ENCODE results near the gene EGLN1. TPM values are rescaled to one million over a fixed set of nuclear protein-coding genes. Genes with fewer than 3 reads are reported as not detected.

The EGLN1 gene
- polyA plus RNA-seq, 2 of the 4 experiments (the other 2 are of a cell fraction) = 57.7 to 156 TPM

DNA sequence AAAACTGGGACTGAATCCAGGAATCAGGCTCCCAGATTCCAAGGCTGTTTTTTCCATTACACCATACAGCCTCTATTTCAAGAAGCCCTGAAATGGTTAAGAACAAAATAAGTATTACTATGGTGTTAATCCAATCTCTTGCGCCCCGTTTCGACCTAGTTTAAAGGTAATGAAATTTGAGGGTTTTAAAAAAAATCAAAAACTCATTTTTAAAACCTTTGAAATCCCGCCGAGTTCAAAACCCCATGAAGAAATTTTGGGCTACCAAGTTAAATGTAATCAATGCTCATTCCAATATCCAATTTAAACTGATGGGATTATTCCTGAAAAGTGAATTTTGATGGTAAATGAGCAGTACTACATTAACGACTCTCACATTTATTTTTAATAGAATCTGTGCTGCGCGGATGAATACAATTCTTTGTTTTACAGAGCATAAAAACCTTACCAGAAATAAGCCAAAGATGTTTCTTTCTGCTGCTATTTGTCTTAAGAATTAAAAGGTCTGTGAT, 767 bp upstream of the EGLN1 start:
- ChIA-PET POLR2A (no interaction called here), CTCF (interaction anchor here (1.0 to 1.3 kb wide), 2 partner anchors 64 to 168 kb away, joined by 3 to 5 read pairs; no protein-coding TSS in a partner anchor)
- peak overlapping the region; percentile 80 for H3K4me3 ChIP-seq
- 7% methylated on average over 8 of the region's 8 CpGs for WGBS (ENCODE audit: missing lambda C conversion rate)
- peak overlapping the region; percentile 87 to 99 for H3K27ac ChIP-seq
- DNase-seq (ENCODE audit: low read depth in 1 of 2, low spot score in 1 of 2) (no peak), ATAC-seq (no peak), FAIRE-seq (no peak)
- no peaks in the 10 kb centered on the region for H3K9me3 ChIP-seq
- H3K4me1 ChIP-seq = peaks cover 28% of the 10 kb centered on the region
- peak overlapping the region; percentile 87 for H3K4me2 ChIP-seq
- TF ChIP-seq EP300 (IDR thresholded peaks at IDR 0.05) (no peak), ESRRA (IDR thresholded peaks at IDR 0.05; ENCODE audit: borderline replicate concordance, low read length) (peak; percentile 78; the same call in 1 of the 2 replicates)

DNA sequence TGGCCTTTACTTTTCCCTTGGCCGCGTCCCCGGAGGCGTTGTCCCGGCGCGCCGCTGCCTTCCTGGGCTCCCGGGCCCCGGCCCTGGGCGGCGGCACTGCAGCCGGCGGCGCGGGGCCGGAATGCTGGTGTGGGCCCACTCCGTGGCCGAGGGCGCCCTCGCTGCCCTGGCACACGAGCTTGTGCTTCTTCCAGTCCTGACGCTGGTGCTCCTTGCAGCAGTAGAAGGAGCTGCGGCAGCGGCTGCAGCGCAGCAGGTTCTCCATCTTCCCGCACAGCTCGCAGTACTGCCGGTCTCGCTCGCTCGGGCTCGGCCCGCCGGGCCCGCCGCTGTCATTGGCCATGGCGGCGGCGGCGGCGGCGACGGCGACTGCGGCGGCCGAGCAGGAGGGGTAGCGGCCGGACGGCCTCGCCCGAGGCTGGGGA, 529 bp downstream of the EGLN1 start:
- 0% methylated on average over 10 of the region's 53 CpGs for WGBS (ENCODE audit: missing lambda C conversion rate)
- Histone ChIP-seq H3K4me1 (peaks cover 28% of the 10 kb centered on the region), H3K4me3 (peak overlapping the region; percentile 80), H3K27ac (peak overlapping the region; percentile 87 to 99), H3K9me3 (no peaks in the 10 kb centered on the region), H3K4me2 (peak overlapping the region; percentile 87)
- DNase-seq (ENCODE audit: low read depth in 1 of 2, low spot score in 1 of 2) (no peak), ATAC-seq (peak; percentile 29 to 57), FAIRE-seq (no peak)
- POLR2A ChIA-PET = interaction anchor here (0.9 to 1.6 kb wide), 3 partner anchors 84 to 137 kb away, joined by 3 to 4 read pairs (median 3); partner anchors contain the start of genes EXOC8 and SPRTN
- TF ChIP-seq BHLHE40 (IDR thresholded peaks at IDR 0.05; ENCODE audit: low read depth, low read length) (no peak), FOSL2 (IDR thresholded peaks at IDR 0.05) (no peak), FOSL2 (CRISPR knock-in tag; IDR thresholded peaks at IDR 0.05) (no peak), PHF8 (IDR thresholded peaks at IDR 0.05; ENCODE audit: borderline replicate concordance, low read depth) (0 out of 2 replicates have a peak, but pooled peaks have one; percentile 47)
- CTCF ChIA-PET = interaction anchor here (0.8 to 2.3 kb wide), 8 partner anchors 17 to 117 kb away, joined by 3 to 7 read pairs (median 3); partner anchors contain the start of gene TSNAX

- POLR2A ChIA-PET = interaction anchor here (1.0 to 1.6 kb wide), 4 partner anchors 36 to 137 kb away, joined by 3 to 4 read pairs (median 3); partner anchors contain the start of genes EXOC8 and SPRTN
- DNase-seq (ENCODE audit: low read depth in 1 of 2, low spot score in 1 of 2) = peak in 1 of 2 experiments; percentile 52
- Histone ChIP-seq H3K27ac (peak overlapping the region; percentile 87 to 99), H3K9me3 (no peaks in the 10 kb centered on the region), H3K4me3 (peak overlapping the region; percentile 80), H3K4me1 (peaks cover 28% of the 10 kb centered on the region), H3K4me2 (peak overlapping the region; percentile 87)
- TF ChIP-seq GATA3 (IDR thresholded peaks at IDR 0.05; ENCODE audit: borderline replicate concordance) (no peak), HDAC2 (IDR thresholded peaks at IDR 0.05) (no peak), FOSB (CRISPR knock-in tag; IDR thresholded peaks at IDR 0.05) (no peak), KDM1A (IDR thresholded peaks at IDR 0.05; ENCODE audit: low read depth) (no peak), HOXB13 (CRISPR knock-in tag; IDR thresholded peaks at IDR 0.05; ENCODE audit: low read depth) (no peak)
- TF ChIP-seq, protein P1, sequence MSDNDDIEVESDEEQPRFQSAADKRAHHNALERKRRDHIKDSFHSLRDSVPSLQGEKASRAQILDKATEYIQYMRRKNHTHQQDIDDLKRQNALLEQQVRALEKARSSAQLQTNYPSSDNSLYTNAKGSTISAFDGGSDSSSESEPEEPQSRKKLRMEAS (IDR thresholded peaks at IDR 0.05) = 0 out of 2 replicates have a peak, but pooled peaks have one; percentile 20
- CTCF ChIA-PET = interaction anchor here (0.8 to 2.3 kb wide), 15 partner anchors 16 to 169 kb away, joined by 3 to 14 read pairs (median 3); partner anchors contain the start of gene TSNAX
- WGBS (ENCODE audit: missing lambda C conversion rate) = 0% methylated on average over 24 of the region's 63 CpGs
- FAIRE-seq = no peak
- ATAC-seq = peak; percentile 8 to 22; a peak in 4 of 6 replicates
These were observed 1.0 kb downstream of the EGLN1 start for GRCh38 chr1:231420959-231421545.

GRCh38 chr1:231420299-231420958, 1.7 kb downstream of the EGLN1 start:
- FAIRE-seq = no peak
- H3K4me2 ChIP-seq = peak overlapping the region; percentile 87
- ChIA-PET POLR2A (interaction anchor here (0.5 to 1.6 kb wide), 4 partner anchors 17 to 138 kb away, joined by 3 to 5 read pairs (median 3); no protein-coding TSS in a partner anchor), CTCF (interaction anchor here (0.8 to 2.3 kb wide), 15 partner anchors 16 to 170 kb away, joined by 3 to 14 read pairs (median 3); no protein-coding TSS in a partner anchor)
- TF ChIP-seq ZC3H11A (IDR thresholded peaks at IDR 0.05) = no peak
- no peak for TF ChIP-seq EHMT2 (IDR thresholded peaks at IDR 0.05; ENCODE audit: low read depth)
- no peak for TF ChIP-seq SMC3 (IDR thresholded peaks at IDR 0.05)
- TF ChIP-seq, protein P2, sequence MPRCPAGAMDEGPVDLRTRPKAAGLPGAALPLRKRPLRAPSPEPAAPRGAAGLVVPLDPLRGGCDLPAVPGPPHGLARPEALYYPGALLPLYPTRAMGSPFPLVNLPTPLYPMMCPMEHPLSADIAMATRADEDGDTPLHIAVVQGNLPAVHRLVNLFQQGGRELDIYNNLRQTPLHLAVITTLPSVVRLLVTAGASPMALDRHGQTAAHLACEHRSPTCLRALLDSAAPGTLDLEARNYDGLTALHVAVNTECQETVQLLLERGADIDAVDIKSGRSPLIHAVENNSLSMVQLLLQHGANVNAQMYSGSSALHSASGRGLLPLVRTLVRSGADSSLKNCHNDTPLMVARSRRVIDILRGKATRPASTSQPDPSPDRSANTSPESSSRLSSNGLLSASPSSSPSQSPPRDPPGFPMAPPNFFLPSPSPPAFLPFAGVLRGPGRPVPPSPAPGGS (IDR thresholded peaks at IDR 0.05) = 0 out of 3 replicates have a peak, but pooled peaks have one; percentile 1
- TF ChIP-seq KDM5A (IDR thresholded peaks at IDR 0.05) = peak; percentile 20; the same call in 1 of the 2 replicates
- TF ChIP-seq BHLHE40 (IDR thresholded peaks at IDR 0.05; ENCODE audit: low read depth, low read length) = no peak
- no peak for TF ChIP-seq NFE2L2 (conservative IDR thresholded peaks at IDR 0.05; ENCODE audit: low read length)
- TF ChIP-seq ESRRA (IDR thresholded peaks at IDR 0.05; ENCODE audit: borderline replicate concordance, low read length) = no peak
- ATAC-seq = no peak
- H3K27ac ChIP-seq = peak overlapping the region; percentile 87 to 99
- H3K4me1 ChIP-seq = peaks cover 28% of the 10 kb centered on the region
- 1% methylated on average over 18 of the region's 18 CpGs for WGBS (ENCODE audit: missing lambda C conversion rate)
- DNase-seq (ENCODE audit: low read depth in 1 of 2, low spot score in 1 of 2) = no peak
- no peaks in the 10 kb centered on the region for H3K9me3 ChIP-seq
- H3K4me3 ChIP-seq = peak overlapping the region; percentile 80

All from A549 (cell line).